Ascending aorta (tissue), 2 donors: ENCODE results near the gene BRD7. TPM values are rescaled to one million over a fixed set of nuclear protein-coding genes. Genes with fewer than 3 reads are reported as not detected.

Source experiments
- DNase-seq, 2 donors: peaks; one replicate each; pipeline ENCODE4 v3.0.0-alpha.2; 2019; ENCODE audit warnings: low spot score in 2 of 2
- H3K27ac ChIP-seq, 2 donors: fragments of 200-600 bp; sonication (generic); one replicate each; pipeline ENCODE4 v1.5.1; 2016 to 2017; ENCODE audit warnings: mild to moderate bottlenecking in 1 of 2
- H3K27me3 ChIP-seq: fragments of 200-600 bp; sonication (generic); one replicate; pipeline ENCODE4 v1.5.1; 2017
- H3K36me3 ChIP-seq, 2 donors: fragments of 200-600 bp; sonication (generic); one replicate each; pipeline ENCODE4 v1.5.1; 2016
- H3K4me1 ChIP-seq, 2 donors: fragments of 200-600 bp; sonication (generic); one replicate each; pipeline ENCODE4 v1.5.1; 2016 to 2017; ENCODE audit warnings: mild to moderate bottlenecking in 1 of 2
- H3K4me3 ChIP-seq, 2 donors: fragments of 200-600 bp; sonication (generic); one replicate each; pipeline ENCODE4 v1.5.1; 2016 to 2017; ENCODE audit warnings: mild to moderate bottlenecking in 1 of 2
- H3K9me3 ChIP-seq, 2 donors: fragments of 200-600 bp; sonication (generic); one replicate each; pipeline ENCODE4 v1.5.1; 2016
- intact Hi-C: fragments of 100-400 bp; cut with DNase I; formaldehyde crosslinking; loops from one replicate; pipeline ENCODE4 v1.15.1; 2023
- total RNA-seq: library from RNA; depleted of rRNA; stranded (reverse); fragments of >200 nt; gene quantifications from one replicate; pipeline ENCODE4 v1.1.0, GENCODE V29; 2016
- TF ChIP-seq, protein P1 (sequence below), 3 experiments: fragments of 200-600 bp in 2 of 3; fragments of 450-650 bp in 1 of 3; sonication (generic) in 2 of 3; IDR thresholded peaks; one replicate each; pipeline ENCODE4 v1.5.1; 2016 to 2019; ENCODE audit warnings: antibody characterized with exemption in 3 of 3, mild to moderate bottlenecking in 1 of 3, moderate library complexity in 1 of 3

The BRD7 gene
- total RNA-seq, 1 donor from 2014 or later, result 17.7 TPM

DNA sequence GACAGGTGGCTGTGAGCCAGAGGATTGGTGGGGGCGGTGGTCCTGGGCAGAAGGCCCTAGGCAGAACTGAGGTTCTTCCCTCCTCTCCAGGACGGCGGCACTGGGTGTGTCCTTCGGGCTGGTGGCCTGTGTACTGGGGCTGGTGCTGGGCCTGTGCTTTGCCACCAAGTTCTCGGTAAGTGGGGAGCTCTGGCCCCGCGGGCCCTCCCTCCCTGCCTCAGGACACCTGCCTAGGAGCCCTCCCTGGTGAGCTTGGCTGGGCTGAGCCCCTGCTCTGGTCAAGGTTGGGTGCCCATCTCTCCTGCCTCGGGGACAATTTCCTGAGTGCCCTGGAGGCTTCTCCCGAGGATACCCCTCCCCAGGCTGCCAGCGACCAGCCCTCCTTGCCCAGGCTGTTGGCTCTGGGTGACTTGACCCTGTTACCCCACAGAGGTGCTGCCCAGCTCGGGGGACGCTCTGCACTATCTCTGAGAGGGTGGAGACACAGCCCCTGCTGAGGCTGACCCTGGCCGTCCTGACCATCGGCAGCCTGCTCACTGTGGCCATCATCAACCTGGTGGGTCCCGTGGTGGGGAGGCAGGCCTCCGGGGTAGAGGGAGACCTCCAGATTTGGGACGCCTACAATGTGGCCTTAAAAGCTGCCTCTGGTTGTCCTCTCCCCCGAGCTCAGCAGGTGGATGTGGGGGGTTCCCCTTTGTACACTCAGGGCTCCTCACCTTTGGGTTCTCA lies 60.4 kb downstream of the BRD7 start:
- TF ChIP-seq, protein P1, sequence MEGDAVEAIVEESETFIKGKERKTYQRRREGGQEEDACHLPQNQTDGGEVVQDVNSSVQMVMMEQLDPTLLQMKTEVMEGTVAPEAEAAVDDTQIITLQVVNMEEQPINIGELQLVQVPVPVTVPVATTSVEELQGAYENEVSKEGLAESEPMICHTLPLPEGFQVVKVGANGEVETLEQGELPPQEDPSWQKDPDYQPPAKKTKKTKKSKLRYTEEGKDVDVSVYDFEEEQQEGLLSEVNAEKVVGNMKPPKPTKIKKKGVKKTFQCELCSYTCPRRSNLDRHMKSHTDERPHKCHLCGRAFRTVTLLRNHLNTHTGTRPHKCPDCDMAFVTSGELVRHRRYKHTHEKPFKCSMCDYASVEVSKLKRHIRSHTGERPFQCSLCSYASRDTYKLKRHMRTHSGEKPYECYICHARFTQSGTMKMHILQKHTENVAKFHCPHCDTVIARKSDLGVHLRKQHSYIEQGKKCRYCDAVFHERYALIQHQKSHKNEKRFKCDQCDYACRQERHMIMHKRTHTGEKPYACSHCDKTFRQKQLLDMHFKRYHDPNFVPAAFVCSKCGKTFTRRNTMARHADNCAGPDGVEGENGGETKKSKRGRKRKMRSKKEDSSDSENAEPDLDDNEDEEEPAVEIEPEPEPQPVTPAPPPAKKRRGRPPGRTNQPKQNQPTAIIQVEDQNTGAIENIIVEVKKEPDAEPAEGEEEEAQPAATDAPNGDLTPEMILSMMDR (IDR thresholded peaks at IDR 0.05), result no peak
- Histone ChIP-seq H3K27ac (no peak overlapping the region), H3K9me3 (no peaks in the 10 kb centered on the region), H3K4me3 (no peak overlapping the region), H3K4me1 (no peaks in the 10 kb centered on the region), H3K27me3 (no peaks in the 10 kb centered on the region), H3K36me3 (peaks cover 16% of the 10 kb centered on the region in 2 donors)
- intact Hi-C loops, result no loop called here
- peak in 1 of 2 donors; percentile 56 for DNase-seq

DNA sequence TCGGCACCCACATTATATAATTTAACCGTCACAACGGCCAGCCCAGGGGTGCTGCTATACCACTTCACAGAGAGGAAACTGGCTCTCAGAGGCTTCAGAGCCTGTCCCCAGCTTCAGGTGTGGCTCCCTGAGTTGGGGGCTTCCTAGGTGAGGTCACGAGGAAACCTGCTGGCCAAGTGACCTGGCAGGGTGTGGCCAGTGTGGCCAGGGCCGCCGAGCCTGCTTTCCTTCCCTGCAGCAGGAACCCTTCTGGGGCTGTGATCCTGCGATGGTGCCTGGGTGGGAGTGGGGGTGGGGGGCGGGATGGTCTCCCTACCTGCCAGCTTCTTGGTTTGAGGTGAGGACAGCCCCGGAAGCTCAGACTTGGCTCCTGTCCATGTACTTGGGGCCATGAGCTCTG lies 62.5 kb downstream of the BRD7 start:
- peak in 1 of 2 donors; percentile 59 for DNase-seq
- TF ChIP-seq, protein P1 (IDR thresholded peaks at IDR 0.05), result no peak
- peaks cover 0 to 5% of the 10 kb centered on the region in 2 donors for H3K36me3 ChIP-seq
- no peaks in the 10 kb centered on the region for H3K27me3 ChIP-seq
- H3K4me1 ChIP-seq, result no peaks in the 10 kb centered on the region
- H3K4me3 ChIP-seq, result no peak overlapping the region
- intact Hi-C loops, result no loop called here
- H3K9me3 ChIP-seq, result no peaks in the 10 kb centered on the region
- no peak overlapping the region for H3K27ac ChIP-seq

DNA sequence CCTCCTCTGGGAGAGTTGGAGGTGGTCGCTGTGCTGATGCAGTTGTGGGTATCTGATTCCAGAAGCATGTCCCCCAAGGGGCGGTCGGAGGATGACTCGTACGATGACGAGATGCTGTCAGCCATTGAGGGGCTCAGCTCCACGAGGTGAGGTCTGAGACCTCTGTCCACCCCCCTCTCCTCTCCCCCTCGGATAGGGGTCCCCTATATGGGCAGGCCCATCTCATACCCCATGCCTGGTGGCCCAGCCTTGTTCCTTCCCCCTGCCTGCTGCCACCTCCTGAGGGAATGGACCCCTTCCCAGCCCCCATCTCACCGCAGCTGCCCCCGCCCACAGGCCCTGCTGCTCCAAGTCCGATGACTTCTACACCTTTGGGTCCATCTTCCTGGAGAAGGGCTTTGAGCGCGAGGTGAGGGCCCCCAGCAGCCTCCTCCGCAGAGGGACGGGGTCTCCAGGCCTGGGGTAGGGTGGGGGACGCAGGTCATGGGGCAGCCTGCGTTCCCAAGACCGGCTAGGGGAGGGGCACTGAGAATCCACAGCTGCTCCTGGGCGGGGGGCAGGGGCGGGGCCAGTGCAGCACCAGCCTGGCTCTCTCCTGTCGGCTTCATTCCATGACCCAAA lies 63.2 kb downstream of the BRD7 start:
- H3K27me3 ChIP-seq, result no peaks in the 10 kb centered on the region
- peak in 1 of 2 donors; percentile 56 for DNase-seq
- H3K9me3 ChIP-seq, result no peaks in the 10 kb centered on the region
- intact Hi-C loops, result no loop called here
- H3K36me3 ChIP-seq, result peaks cover 0 to 5% of the 10 kb centered on the region in 2 donors
- H3K4me3 ChIP-seq, result no peak overlapping the region
- TF ChIP-seq, protein P1 (IDR thresholded peaks at IDR 0.05), result no peak
- H3K27ac ChIP-seq, result no peak overlapping the region
- no peaks in the 10 kb centered on the region for H3K4me1 ChIP-seq

DNA sequence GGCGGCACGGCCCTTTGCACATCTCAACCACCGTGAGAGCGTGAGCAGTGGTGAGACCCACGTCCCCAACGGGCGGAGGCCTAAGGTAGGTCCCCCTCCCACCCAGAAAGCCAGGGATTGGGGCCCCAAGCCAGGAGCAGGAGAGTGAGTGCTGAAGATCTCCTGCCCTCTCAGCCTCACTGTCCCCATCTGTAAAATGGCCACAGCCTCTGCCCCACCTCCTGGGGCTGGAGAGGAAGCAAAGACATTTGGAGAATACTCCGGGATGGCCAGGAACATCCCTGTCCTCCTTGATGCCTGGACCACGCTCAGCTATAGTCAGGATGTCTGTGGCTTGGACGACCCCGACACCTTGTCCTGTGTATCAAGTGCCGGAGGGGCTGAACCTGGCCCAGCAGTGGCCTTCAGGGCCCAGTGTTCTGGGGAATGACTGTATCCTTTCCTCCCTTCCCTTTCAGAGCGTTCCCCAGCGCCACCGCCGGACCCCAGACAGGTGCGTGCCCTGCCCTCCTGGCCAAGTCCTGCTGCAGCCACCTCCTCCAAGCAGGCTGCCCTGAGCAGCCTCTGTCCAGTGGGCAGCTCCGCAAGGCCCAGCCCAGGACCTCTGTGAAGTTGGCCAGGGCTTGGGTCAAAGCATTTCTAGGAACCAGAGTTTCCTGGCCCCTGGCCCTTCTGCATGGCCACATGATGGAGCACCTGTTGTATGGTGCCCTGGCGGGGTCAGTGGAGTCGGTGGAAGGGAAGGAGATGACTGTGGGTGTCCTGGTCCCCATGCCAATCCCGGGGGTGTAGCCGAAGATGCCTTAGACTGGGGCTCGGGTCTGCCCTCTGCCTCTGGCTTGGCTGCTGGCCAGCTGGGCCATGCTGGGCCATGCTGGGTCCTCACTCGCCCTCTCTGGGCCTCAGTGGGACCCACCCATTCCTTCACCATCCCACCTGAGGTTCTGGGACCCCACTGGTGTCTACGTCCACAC lies 64.0 kb downstream of the BRD7 start:
- H3K9me3 ChIP-seq, result no peaks in the 10 kb centered on the region
- no peaks in the 10 kb centered on the region for H3K27me3 ChIP-seq
- H3K4me3 ChIP-seq, result no peak overlapping the region
- H3K27ac ChIP-seq, result no peak overlapping the region
- H3K4me1 ChIP-seq, result no peaks in the 10 kb centered on the region
- peak in 1 of 2 donors; percentile 49 for DNase-seq
- intact Hi-C loops, result no loop called here
- H3K36me3 ChIP-seq, result peaks cover 0 to 5% of the 10 kb centered on the region in 2 donors
- TF ChIP-seq, protein P1 (IDR thresholded peaks at IDR 0.05), result no peak

DNA sequence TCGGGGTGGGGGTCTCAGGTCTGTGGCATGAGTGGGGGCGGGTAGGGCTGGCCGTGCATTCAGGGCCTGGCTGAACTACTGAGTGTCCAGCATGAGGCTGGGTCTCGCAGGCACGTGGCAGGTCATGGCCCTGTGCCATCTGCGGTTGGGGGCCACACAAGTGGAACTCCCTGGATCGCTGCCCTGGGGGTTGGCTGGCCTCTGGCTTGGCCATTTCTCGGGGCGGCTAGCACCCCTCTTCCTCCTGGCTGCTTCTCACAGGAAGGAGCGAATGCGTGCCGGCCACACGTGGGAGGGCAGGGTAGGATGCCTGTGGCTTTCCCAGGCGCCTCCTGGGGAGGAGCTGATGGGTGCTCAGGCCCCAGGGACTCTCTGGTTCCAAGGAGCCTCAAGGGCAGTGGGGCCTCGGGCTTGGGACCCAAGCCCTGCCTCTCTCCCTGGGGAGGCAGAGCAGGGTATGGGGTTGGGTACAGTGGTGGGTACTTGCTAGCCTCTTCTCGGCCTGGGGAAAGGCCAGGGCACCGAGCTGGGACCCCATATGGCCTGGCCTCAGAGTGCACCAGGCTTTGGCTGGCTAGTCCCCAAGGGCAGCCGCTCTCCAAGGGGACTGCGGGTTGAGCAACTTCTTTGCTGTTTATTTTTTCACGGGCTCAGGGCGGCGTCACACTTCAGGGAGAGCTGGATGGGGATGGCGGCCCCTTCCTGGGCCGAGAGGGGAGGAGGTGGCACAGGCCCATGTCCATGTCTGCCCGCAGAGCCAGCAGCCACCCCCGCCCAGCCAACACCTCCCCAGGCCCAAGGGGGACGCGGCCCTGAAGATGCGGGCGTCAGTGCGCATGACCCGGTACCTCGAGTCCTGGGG lies 65.0 kb downstream of the BRD7 start:
- TF ChIP-seq, protein P1 (IDR thresholded peaks at IDR 0.05), result no peak
- intact Hi-C loops, result no loop called here
- no peak overlapping the region for H3K27ac ChIP-seq
- H3K9me3 ChIP-seq, result no peaks in the 10 kb centered on the region
- H3K36me3 ChIP-seq, result peaks cover 0 to 5% of the 10 kb centered on the region in 2 donors
- no peaks in the 10 kb centered on the region for H3K4me1 ChIP-seq
- peak in 1 of 2 donors; percentile 58 for DNase-seq
- no peak overlapping the region for H3K4me3 ChIP-seq
- no peaks in the 10 kb centered on the region for H3K27me3 ChIP-seq
